Subcutaneous abdominal adipose tissue (tissue), 5 donors: ENCODE data around the gene PCDH9.

ENCODE experiments used
- H3K27ac ChIP-seq: one replicate; pipeline ENCODE4 v1.7.0; 2013; ENCODE audit warnings: low read depth, mild to moderate bottlenecking, inconsistent platforms, low read length, moderate library complexity
- H3K27me3 ChIP-seq, 5 donors: one replicate each; pipeline ENCODE4 v1.7.0; 2013; ENCODE audit warnings: low read length in 5 of 5, inconsistent platforms in 1 of 5; ENCODE audit not compliant: control insufficient read depth in 5 of 5, insufficient read depth in 4 of 5
- H3K36me3 ChIP-seq, 5 donors: one replicate each; pipeline ENCODE4 v1.7.0; 2013; ENCODE audit warnings: low read length in 5 of 5; ENCODE audit not compliant: control insufficient read depth in 5 of 5, insufficient read depth in 5 of 5
- H3K4me1 ChIP-seq, 5 donors: one replicate each; pipeline ENCODE4 v1.7.0; 2013; ENCODE audit warnings: low read length in 5 of 5, mild to moderate bottlenecking in 3 of 5, moderate library complexity in 1 of 5; ENCODE audit not compliant: control insufficient read depth in 5 of 5, insufficient read depth in 5 of 5
- H3K4me3 ChIP-seq, 5 donors: one replicate each; pipeline ENCODE4 v1.7.0; 2013; ENCODE audit warnings: low read length in 5 of 5, low read depth in 1 of 5
- H3K9ac ChIP-seq, 5 donors: one replicate each; pipeline ENCODE4 v1.7.0; 2013; ENCODE audit warnings: low read length in 5 of 5, mild to moderate bottlenecking in 4 of 5, moderate library complexity in 3 of 5
- H3K9me3 ChIP-seq, 5 donors: one replicate each; pipeline ENCODE4 v1.7.0; 2013; ENCODE audit warnings: low read length in 5 of 5; ENCODE audit not compliant: control insufficient read depth in 5 of 5
- donor health status: healthy.
- donor health status: healthy.
- donor health status: healthy.
- donor health status: healthy.
- donor health status: healthy.

The PCDH9 gene

GRCh38 chr13:67167420-67167819 lies 62.7 kb downstream of the PCDH9 start:
- Histone ChIP-seq H3K4me1 (no peaks in the 10 kb centered on the region), H3K4me3 (no peak overlapping the region), H3K9ac (no peak overlapping the region), H3K27me3 (no peaks in the 10 kb centered on the region), H3K36me3 (no peaks in the 10 kb centered on the region), H3K27ac (no peak overlapping the region), H3K9me3 (no peaks in the 10 kb centered on the region)

- Histone ChIP-seq H3K27ac (no peak overlapping the region), H3K9me3 (no peaks in the 10 kb centered on the region), H3K4me3 (no peak overlapping the region), H3K27me3 (no peaks in the 10 kb centered on the region), H3K36me3 (no peaks in the 10 kb centered on the region), H3K4me1 (peaks cover 0 to 6% (median 0%) of the 10 kb centered on the region in 5 donors), H3K9ac (no peak overlapping the region)
These were observed 69.0 kb downstream of the PCDH9 start for GRCh38 chr13:67161176-67161575.

- H3K27me3 ChIP-seq = no peaks in the 10 kb centered on the region
- H3K4me3 ChIP-seq = no peak overlapping the region
- no peaks in the 10 kb centered on the region for H3K9me3 ChIP-seq
- no peaks in the 10 kb centered on the region for H3K36me3 ChIP-seq
- H3K9ac ChIP-seq = no peak overlapping the region
- H3K27ac ChIP-seq = no peak overlapping the region
- peaks cover 0 to 7% (median 0%) of the 10 kb centered on the region in 5 donors for H3K4me1 ChIP-seq
These were observed 71.2 kb downstream of the PCDH9 start for GRCh38 chr13:67158903-67159302.

- Histone ChIP-seq H3K4me3 (no peak overlapping the region), H3K9me3 (no peaks in the 10 kb centered on the region), H3K4me1 (peaks cover 0 to 9% (median 0%) of the 10 kb centered on the region in 5 donors), H3K27me3 (no peaks in the 10 kb centered on the region), H3K9ac (no peak overlapping the region), H3K36me3 (no peaks in the 10 kb centered on the region), H3K27ac (no peak overlapping the region)
These were observed 73.4 kb downstream of the PCDH9 start for GRCh38 chr13:67156723-67157060.

GRCh38 chr13:67155898-67156722 lies 74.0 kb downstream of the PCDH9 start:
- H3K4me3 ChIP-seq = no peak overlapping the region

GRCh38 chr13:67152085-67152484 lies 78.1 kb downstream of the PCDH9 start:
- H3K4me1 ChIP-seq = peaks cover 6 to 16% (median 15%) of the 10 kb centered on the region in 5 donors
- H3K9me3 ChIP-seq = no peaks in the 10 kb centered on the region
- H3K4me3 ChIP-seq = no peak overlapping the region
- no peaks in the 10 kb centered on the region for H3K36me3 ChIP-seq
- peak overlapping the region; percentile 52 for H3K27ac ChIP-seq
- H3K9ac ChIP-seq = no peak overlapping the region
- H3K27me3 ChIP-seq = no peaks in the 10 kb centered on the region

More at GRCh38 chr13:67155898-67156722, 74.0 kb downstream of the PCDH9 start:
- H3K27me3 ChIP-seq = no peaks in the 10 kb centered on the region
- no peaks in the 10 kb centered on the region for H3K36me3 ChIP-seq
- peaks cover 0 to 9% (median 0%) of the 10 kb centered on the region in 5 donors for H3K4me1 ChIP-seq
- no peaks in the 10 kb centered on the region for H3K9me3 ChIP-seq
- H3K9ac ChIP-seq = no peak overlapping the region
- no peak overlapping the region for H3K27ac ChIP-seq

GRCh38 chr13:67151652-67152051 lies 78.5 kb downstream of the PCDH9 start:
- no peak overlapping the region for H3K9ac ChIP-seq
- H3K4me1 ChIP-seq = peaks cover 7 to 20% (median 18%) of the 10 kb centered on the region in 5 donors
- no peaks in the 10 kb centered on the region for H3K9me3 ChIP-seq
- H3K27ac ChIP-seq = peak overlapping the region; percentile 52
- H3K36me3 ChIP-seq = no peaks in the 10 kb centered on the region
- no peak overlapping the region for H3K4me3 ChIP-seq
- no peaks in the 10 kb centered on the region for H3K27me3 ChIP-seq

- H3K36me3 ChIP-seq = no peaks in the 10 kb centered on the region
- H3K4me1 ChIP-seq = peaks cover 7 to 23% (median 20%) of the 10 kb centered on the region in 5 donors
- no peak overlapping the region for H3K9ac ChIP-seq
- no peaks in the 10 kb centered on the region for H3K9me3 ChIP-seq
- no peak overlapping the region for H3K4me3 ChIP-seq
- H3K27me3 ChIP-seq = no peaks in the 10 kb centered on the region
- H3K27ac ChIP-seq = no peak overlapping the region
These were observed 79.5 kb downstream of the PCDH9 start for GRCh38 chr13:67150608-67151007.

- H3K27me3 ChIP-seq = no peaks in the 10 kb centered on the region
- no peaks in the 10 kb centered on the region for H3K9me3 ChIP-seq
- H3K27ac ChIP-seq = peak overlapping the region; percentile 32
- H3K4me1 ChIP-seq = peaks cover 7 to 23% (median 18%) of the 10 kb centered on the region in 5 donors
- H3K4me3 ChIP-seq = peak overlapping the region in 2 of 5 donors; percentile 0 to 28
- peak overlapping the region in 1 of 5 donors; percentile 54 for H3K9ac ChIP-seq
- H3K36me3 ChIP-seq = no peaks in the 10 kb centered on the region
These were observed 82.0 kb downstream of the PCDH9 start for GRCh38 chr13:67148161-67148571.

GRCh38 chr13:67147342-67148133 lies 82.6 kb downstream of the PCDH9 start:
- Histone ChIP-seq H3K9me3 (no peaks in the 10 kb centered on the region), H3K27me3 (no peaks in the 10 kb centered on the region), H3K4me1 (peaks cover 7 to 23% (median 18%) of the 10 kb centered on the region in 5 donors), H3K27ac (peak overlapping the region; percentile 63), H3K4me3 (peak overlapping the region in 4 of 5 donors; percentile 16 to 38 (median 21)), H3K9ac (peak overlapping the region in 1 of 5 donors; percentile 54), H3K36me3 (no peaks in the 10 kb centered on the region)
